HCT116 (cell line): Measurements from ENCODE around the gene TTC39C. TPM values are rescaled to one million over a fixed set of nuclear protein-coding genes. Genes with fewer than 3 reads are reported as not detected.

Source experiments
- ATAC-seq: fragments of 200-7000 bp; cut with Tn5 transposase; 2 replicates; pipeline ENCODE4 v1.9.1; 2020; ENCODE audit warnings: mild to moderate bottlenecking, moderate library complexity
- BruUV-seq: library from RNA; stranded (reverse); fragments of 400-500 nt; replicated peaks from 2 replicates; lab custom pipeline; 2021; lab: Mats Ljungman, UMichigan
- CTCF ChIA-PET: fragments of 300-600 bp; sonication (Branson Sonifier 250); formaldehyde crosslinking; loops from one replicate; lab custom pipeline; 2021; ENCODE audit warnings: antibody characterized with exemption; lab: Charles Lee
- POLR2A ChIA-PET: fragments of 300-600, 350-600 bp; sonication (Branson Sonifier 250); formaldehyde crosslinking; loops from one replicate; lab custom pipeline; 2021; ENCODE audit warnings: antibody characterized with exemption; lab: Charles Lee
- RAD21 ChIA-PET, 2 experiments: fragments of 300-600 bp; sonication (Branson Sonifier 250); formaldehyde crosslinking; loops; one replicate each; lab custom pipeline; 2023; ENCODE audit warnings: low total read pairs in 2 of 2; ENCODE audit not compliant: uncharacterized antibody in 2 of 2, unreplicated experiment in 2 of 2, low non-redundant PET in 1 of 2; lab: Charles Lee
- DNase-seq: peaks from one replicate; pipeline ENCODE4 v3.0.0-alpha.2; 2010; ENCODE audit warnings: low read depth, low spot score
- H2AFZ ChIP-seq: fragments of 200-600 bp; shearing (Covaris generic), sonication (generic); 2 replicates; pipeline ENCODE4 v1.6.1; 2017; ENCODE audit warnings: low read depth, mixed run types, mixed read lengths, antibody characterized with exemption, low read length; ENCODE audit not compliant: poor library complexity, severe bottlenecking
- H3K27ac ChIP-seq: 2 replicates; pipeline ENCODE4 v1.5.1; 2012; ENCODE audit warnings: low read depth, low read length
- H3K27me3 ChIP-seq: fragments of 200-600 bp; sonication (generic); 2 replicates; pipeline ENCODE4 v1.6.1; 2016; ENCODE audit warnings: mixed run types, low read length, mixed read lengths; ENCODE audit not compliant: insufficient read depth
- H3K36me3 ChIP-seq, 2 experiments: fragments of 200-500 bp in 1 of 2; fragments of 200-600 bp in 1 of 2; sonication (Bioruptor generic) in 1 of 2; sonication (generic) in 1 of 2; 2 replicates each; pipeline versions ENCODE4 v1.5.1 to v1.6.1; 2014 to 2016; ENCODE audit warnings: low read length in 2 of 2, inconsistent platforms in 1 of 2, mixed read lengths in 1 of 2, mixed run types in 1 of 2; ENCODE audit not compliant: insufficient read depth in 2 of 2, control insufficient read depth in 1 of 2
- H3K4me1 ChIP-seq, 2 experiments: fragments of 200-600 bp in 1 of 2; sonication (generic) in 1 of 2; 2 replicates each; pipeline versions ENCODE4 v1.5.1 to v1.6.1; 2012 to 2017; ENCODE audit warnings: low read length in 2 of 2, inconsistent platforms in 1 of 2, mild to moderate bottlenecking in 1 of 2, mixed read lengths in 1 of 2, mixed run types in 1 of 2, moderate library complexity in 1 of 2; ENCODE audit not compliant: insufficient read depth in 2 of 2, control insufficient read depth in 1 of 2
- H3K4me2 ChIP-seq: fragments of 200-600 bp; sonication (generic); 2 replicates; pipeline ENCODE4 v1.6.1; 2017; ENCODE audit warnings: mixed run types, low read length, mixed read lengths
- H3K4me3 ChIP-seq, 2 experiments: fragments of 200-600 bp in 1 of 2; sonication (generic) in 1 of 2; replicated peaks in 1 of 2; 2 replicates each; pipeline ENCODE4 v1.5.1; 2011 to 2016; ENCODE audit warnings: low read length in 2 of 2, control low read depth in 1 of 2, low read depth in 1 of 2, mild to moderate bottlenecking in 1 of 2, mixed read lengths in 1 of 2, mixed run types in 1 of 2
- H3K79me2 ChIP-seq: fragments of 200-600 bp; sonication (generic); 2 replicates; pipeline ENCODE4 v1.6.1; 2017; ENCODE audit warnings: mild to moderate bottlenecking, mixed run types, low read length, moderate library complexity, mixed read lengths; ENCODE audit not compliant: insufficient read depth
- H3K9ac ChIP-seq: fragments of 200-600 bp; sonication (generic); 2 replicates; pipeline ENCODE4 v1.6.1; 2016; ENCODE audit warnings: low read length, mixed read lengths
- H3K9me2 ChIP-seq: fragments of 200-600 bp; sonication (generic), shearing (Covaris generic); 2 replicates; pipeline ENCODE4 v1.6.1; 2017; ENCODE audit warnings: mixed run types, mild to moderate bottlenecking, moderate library complexity; ENCODE audit not compliant: insufficient read depth
- H3K9me3 ChIP-seq, 2 experiments: fragments of 200-500 bp in 1 of 2; fragments of 200-600 bp in 1 of 2; sonication (Bioruptor generic) in 1 of 2; sonication (generic) in 1 of 2; 2 replicates each; pipeline ENCODE4 v1.6.1; 2014 to 2017; ENCODE audit warnings: low read length in 2 of 2, mixed read lengths in 2 of 2, inconsistent platforms in 1 of 2, low read depth in 1 of 2, mild to moderate bottlenecking in 1 of 2, mixed run types in 1 of 2, moderate library complexity in 1 of 2; ENCODE audit not compliant: control insufficient read depth in 1 of 2, insufficient read depth in 1 of 2
- H4K20me1 ChIP-seq: fragments of 200-600 bp; sonication (generic), shearing (Covaris generic); 2 replicates; pipeline ENCODE4 v1.6.1; 2017; ENCODE audit warnings: mixed run types, mild to moderate bottlenecking, moderate library complexity; ENCODE audit not compliant: insufficient read depth
- CBX3 ChIP-seq: IDR thresholded peaks from 2 replicates; pipeline ENCODE4 v1.6.1; 2012; ENCODE audit warnings: low read depth
- CEBPB ChIP-seq: IDR thresholded peaks from 2 replicates; pipeline ENCODE4 v1.6.1; 2012; ENCODE audit warnings: low read depth
- CTCF ChIP-seq, 3 experiments: fragments of 200-600 bp in 1 of 3; sonication (generic) in 1 of 3; IDR thresholded peaks in 2 of 3; conservative IDR thresholded peaks in 1 of 3; 2 replicates each; pipeline ENCODE4 v1.5.1; 2012 to 2017; ENCODE audit warnings: low read depth in 2 of 3, low read length in 2 of 3, antibody characterized with exemption in 1 of 3, borderline replicate concordance in 1 of 3, control low read depth in 1 of 3, mild to moderate bottlenecking in 1 of 3, mixed read lengths in 1 of 3, mixed run types in 1 of 3, moderate library complexity in 1 of 3; ENCODE audit not compliant: insufficient read depth in 1 of 3
- FOSL1 ChIP-seq: IDR thresholded peaks from 2 replicates; pipeline ENCODE4 v1.6.1; 2012; ENCODE audit warnings: low read depth
- JUND ChIP-seq: IDR thresholded peaks from 2 replicates; pipeline ENCODE4 v1.6.1; 2012
- POLR2A ChIP-seq: IDR thresholded peaks from 2 replicates; pipeline ENCODE4 v1.7.0; 2011; ENCODE audit warnings: borderline replicate concordance; ENCODE audit not compliant: insufficient read depth, insufficient read length; ENCODE audit errors: extremely low read depth
- TCF7L2 ChIP-seq: IDR thresholded peaks from 2 replicates; pipeline ENCODE4 v1.7.0; 2011; ENCODE audit warnings: borderline replicate concordance, inconsistent platforms; ENCODE audit not compliant: insufficient read depth, insufficient read length; ENCODE audit errors: extremely low read depth
- ZNF274 ChIP-seq: fragments of 200-500 bp; sonication (Bioruptor generic); IDR thresholded peaks from 2 replicates; pipeline ENCODE4 v1.6.1; 2014; ENCODE audit warnings: mild to moderate bottlenecking, low read depth, low read length, inconsistent platforms
- intact Hi-C: fragments of 100-400 bp; cut with micrococcal nuclease; formaldehyde crosslinking; loops from 2 replicates; pipeline ENCODE4 v1.10.0; 2022
- total RNA-seq: library from RNA; stranded (reverse); gene quantifications from one replicate; pipeline ENCODE4 v1.2.1, GENCODE V29; 2021; ENCODE audit not compliant: unreplicated experiment
- TF ChIP-seq, protein P1 (sequence below): IDR thresholded peaks from 2 replicates; pipeline ENCODE4 v1.6.1; 2012

TTC39C gene
- total RNA-seq, 1 experiment from 2014 or later, result 24.8 TPM

- TF ChIP-seq CTCF (IDR thresholded peaks at IDR 0.05 in 2 of 3, conservative IDR thresholded peaks at IDR 0.05 in 1 of 3; ENCODE audit: borderline replicate concordance in 1 of 3, insufficient read depth in 1 of 3, low read depth in 2 of 3, low read length in 2 of 3) (no peak), CEBPB (no peak), JUND (no peak), POLR2A (no peak), ZNF274 (no peak), FOSL1 (no peak)
- TF ChIP-seq, protein P1, sequence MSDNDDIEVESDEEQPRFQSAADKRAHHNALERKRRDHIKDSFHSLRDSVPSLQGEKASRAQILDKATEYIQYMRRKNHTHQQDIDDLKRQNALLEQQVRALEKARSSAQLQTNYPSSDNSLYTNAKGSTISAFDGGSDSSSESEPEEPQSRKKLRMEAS, result no peak
- Histone ChIP-seq H3K79me2 (no peaks in the 10 kb centered on the region), H3K36me3 (no peaks in the 10 kb centered on the region), H2AFZ (no peak overlapping the region), H3K9ac (no peak overlapping the region), H3K4me2 (no peak overlapping the region), H3K4me1 (peaks cover 0 to 9% of the 10 kb centered on the region in 2 experiments; a peak in 1 of 4 replicates), H3K9me3 (no peaks in the 10 kb centered on the region), H3K9me2 (no peaks in the 10 kb centered on the region), H3K4me3 (no peak overlapping the region), H3K27ac (no peak overlapping the region), H3K27me3 (no peaks in the 10 kb centered on the region), H4K20me1 (no peaks in the 10 kb centered on the region)
- POLR2A ChIA-PET, result no interaction called here
- no TSS peak for BruUV-seq
- RAD21 ChIA-PET, result no interaction called here
- DNase-seq (no peak), ATAC-seq (no peak)
- intact Hi-C loops, result no loop called here
- CTCF ChIA-PET, result no interaction called here
These were observed 54.6 kb downstream of the TTC39C start for GRCh38 chr18:24068945-24069693.

DNA sequence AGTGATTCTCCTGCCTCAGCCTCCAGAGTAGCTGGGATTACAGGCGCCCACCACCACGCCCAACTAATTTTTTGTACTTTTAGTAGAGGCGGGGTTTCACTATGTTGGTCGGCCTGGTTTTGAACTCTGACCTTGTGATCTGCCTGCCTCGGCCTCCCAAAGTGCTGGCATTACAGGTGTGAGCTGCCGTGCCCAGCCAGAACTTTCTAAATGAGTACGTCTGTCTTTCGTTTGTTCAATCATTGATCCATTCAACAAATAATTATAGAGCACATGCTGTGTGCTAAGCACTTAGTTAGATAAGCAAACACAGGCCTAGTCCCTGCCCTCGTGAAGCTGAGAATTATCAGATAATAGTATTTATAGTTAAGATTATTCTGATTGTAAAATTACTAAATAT is 56.5 kb downstream of the TTC39C start:
- Histone ChIP-seq H3K36me3 (no peaks in the 10 kb centered on the region), H3K9me3 (no peaks in the 10 kb centered on the region), H3K9ac (no peak overlapping the region), H3K27me3 (no peaks in the 10 kb centered on the region), H3K4me2 (no peak overlapping the region), H3K4me1 (peaks cover 9% of the 10 kb centered on the region in 2 experiments), H4K20me1 (no peaks in the 10 kb centered on the region), H3K79me2 (no peaks in the 10 kb centered on the region), H3K4me3 (no peak overlapping the region), H3K27ac (no peak overlapping the region), H2AFZ (no peak overlapping the region), H3K9me2 (no peaks in the 10 kb centered on the region)
- ChIA-PET CTCF (no interaction called here), RAD21 (no interaction called here), POLR2A (no interaction called here)
- DNase-seq (no peak), ATAC-seq (no peak)
- BruUV-seq, result no TSS peak
- TF ChIP-seq FOSL1 (no peak), TCF7L2 (no peak), CEBPB (no peak), CBX3 (no peak)
- intact Hi-C loops, result loop anchor here (10.0 kb wide), 1 partner anchor 46 kb away; no protein-coding TSS in a partner anchor
